ENCODE measurements around the gene PIP5K1B.

The PIP5K1B gene

GRCh38 chr9:69003051-69003450, 298.0 kb downstream of the PIP5K1B start:
- Histone ChIP-seq H3K9ac (no peak overlapping the region), H4K20me1 (ENCODE audit: insufficient read depth) (no peaks in the 10 kb centered on the region), H3K79me2 (ENCODE audit: insufficient read depth, low read depth) (no peaks in the 10 kb centered on the region), H3K4me2 (no peak overlapping the region), H3K36me3 (ENCODE audit: insufficient read depth) (no peaks in the 10 kb centered on the region), H3K27me3 (ENCODE audit: insufficient read depth, low read depth) (no peaks in the 10 kb centered on the region), H3K4me3 (IDR thresholded peaks at IDR 0.05; ENCODE audit: insufficient read depth, low read depth, low read length) (no peak overlapping the region), H2AFZ (ENCODE audit: low read depth) (no peak overlapping the region), H3K4me1 (ENCODE audit: low read depth, poor library complexity, severe bottlenecking) (peaks cover 4% of the 10 kb centered on the region), H3K27ac (no peak overlapping the region)
- TF ChIP-seq CTCF (conservative IDR thresholded peaks at IDR 0.05; ENCODE audit: low read depth, low read length), result no peak

GRCh38 chr9:69004836-69005235, 299.8 kb downstream of the PIP5K1B start:
- no peaks in the 10 kb centered on the region for H3K27me3 ChIP-seq (ENCODE audit: insufficient read depth, low read depth)
- no peaks in the 10 kb centered on the region for H3K36me3 ChIP-seq (ENCODE audit: insufficient read depth)
- TF ChIP-seq CTCF (conservative IDR thresholded peaks at IDR 0.05; ENCODE audit: low read depth, low read length), result no peak
- H2AFZ ChIP-seq (ENCODE audit: low read depth), result no peak overlapping the region
- no peaks in the 10 kb centered on the region for H4K20me1 ChIP-seq (ENCODE audit: insufficient read depth)
- H3K4me1 ChIP-seq (ENCODE audit: low read depth, poor library complexity, severe bottlenecking), result no peaks in the 10 kb centered on the region
- no peak overlapping the region for H3K27ac ChIP-seq
- H3K79me2 ChIP-seq (ENCODE audit: insufficient read depth, low read depth), result no peaks in the 10 kb centered on the region
- no peak overlapping the region for H3K4me2 ChIP-seq
- H3K9ac ChIP-seq, result no peak overlapping the region
- no peak overlapping the region for H3K4me3 ChIP-seq (IDR thresholded peaks at IDR 0.05; ENCODE audit: insufficient read depth, low read depth, low read length)

- Histone ChIP-seq H4K20me1 (ENCODE audit: insufficient read depth) (no peaks in the 10 kb centered on the region), H3K4me3 (IDR thresholded peaks at IDR 0.05; ENCODE audit: insufficient read depth, low read depth, low read length) (no peak overlapping the region), H3K4me2 (no peak overlapping the region), H3K27me3 (ENCODE audit: insufficient read depth, low read depth) (no peaks in the 10 kb centered on the region), H3K79me2 (ENCODE audit: insufficient read depth, low read depth) (no peaks in the 10 kb centered on the region), H3K4me1 (ENCODE audit: low read depth, poor library complexity, severe bottlenecking) (no peaks in the 10 kb centered on the region), H3K36me3 (ENCODE audit: insufficient read depth) (no peaks in the 10 kb centered on the region), H3K9ac (no peak overlapping the region), H2AFZ (ENCODE audit: low read depth) (no peak overlapping the region), H3K27ac (no peak overlapping the region)
- no peak for TF ChIP-seq CTCF (conservative IDR thresholded peaks at IDR 0.05; ENCODE audit: low read depth, low read length)
These were observed 304.7 kb downstream of the PIP5K1B start for GRCh38 chr9:69009708-69010107.

GRCh38 chr9:69012696-69013381, 307.8 kb downstream of the PIP5K1B start:
- Histone ChIP-seq H3K79me2 (ENCODE audit: insufficient read depth, low read depth) (no peaks in the 10 kb centered on the region), H3K4me1 (ENCODE audit: low read depth, poor library complexity, severe bottlenecking) (no peaks in the 10 kb centered on the region), H3K4me2 (no peak overlapping the region), H3K4me3 (IDR thresholded peaks at IDR 0.05; ENCODE audit: insufficient read depth, low read depth, low read length) (no peak overlapping the region), H3K9ac (no peak overlapping the region), H4K20me1 (ENCODE audit: insufficient read depth) (no peaks in the 10 kb centered on the region), H3K27me3 (ENCODE audit: insufficient read depth, low read depth) (no peaks in the 10 kb centered on the region), H3K36me3 (ENCODE audit: insufficient read depth) (no peaks in the 10 kb centered on the region), H2AFZ (ENCODE audit: low read depth) (no peak overlapping the region), H3K27ac (no peak overlapping the region)
- no peak for TF ChIP-seq CTCF (conservative IDR thresholded peaks at IDR 0.05; ENCODE audit: low read depth, low read length)
